Panc1 (cell line): Measurements from ENCODE around the gene VPS18. TPM values are rescaled to one million over a fixed set of nuclear protein-coding genes. Genes with fewer than 3 reads are reported as not detected.

Experiments
- ATAC-seq: fragments of 200-7000 bp; cut with Tn5 transposase; 2 replicates; pipeline ENCODE4 v1.9.1; 2020; ENCODE audit warnings: mild to moderate bottlenecking, moderate library complexity
- BruUV-seq: library from RNA; stranded (reverse); fragments of 400-500 nt; replicated peaks from 2 replicates; lab custom pipeline; 2021; lab: Mats Ljungman, UMichigan
- CTCF ChIA-PET: fragments of 300-600 bp; sonication (Branson Sonifier 250); formaldehyde crosslinking; loops from one replicate; lab custom pipeline; 2022; ENCODE audit warnings: antibody characterized with exemption; lab: Charles Lee
- POLR2A ChIA-PET: fragments of 300-600 bp; sonication (Branson Sonifier 250); formaldehyde crosslinking; loops from one replicate; lab custom pipeline; 2022; ENCODE audit warnings: antibody characterized with exemption; lab: Charles Lee
- DNase-seq: peaks from one replicate; pipeline ENCODE4 v3.0.0-alpha.2; 2010; ENCODE audit warnings: low read depth, low spot score
- H3K27ac ChIP-seq: 2 replicates; pipeline ENCODE4 v1.5.1; 2011; ENCODE audit warnings: mild to moderate bottlenecking, low read length, inconsistent platforms
- H3K27me3 ChIP-seq: fragments of 200-500 bp; sonication (Bioruptor generic); 2 replicates; pipeline ENCODE4 v1.6.0; 2014; ENCODE audit warnings: low read length, inconsistent platforms; ENCODE audit not compliant: control insufficient read depth, insufficient read depth
- H3K36me3 ChIP-seq: fragments of 200-500 bp; sonication (Bioruptor generic); 2 replicates; pipeline ENCODE4 v1.5.1; 2014; ENCODE audit warnings: inconsistent platforms, mild to moderate bottlenecking, low read length, moderate library complexity; ENCODE audit not compliant: control insufficient read depth, insufficient read depth
- H3K4me1 ChIP-seq: 2 replicates; pipeline ENCODE4 v1.5.1; 2011; ENCODE audit warnings: inconsistent platforms, mild to moderate bottlenecking, low read length, moderate library complexity; ENCODE audit not compliant: control insufficient read depth, insufficient read depth
- H3K4me3 ChIP-seq, 2 experiments: 2 replicates each; pipeline ENCODE4 v1.5.1; 2011 to 2012; ENCODE audit warnings: low read depth in 2 of 2, low read length in 2 of 2, mild to moderate bottlenecking in 2 of 2, inconsistent platforms in 1 of 2, moderate library complexity in 1 of 2
- H3K9me3 ChIP-seq: fragments of 200-500 bp; sonication (Bioruptor generic); 2 replicates; pipeline ENCODE4 v1.5.1; 2014; ENCODE audit warnings: low read depth, mild to moderate bottlenecking, inconsistent platforms, low read length, moderate library complexity; ENCODE audit not compliant: control insufficient read depth, insufficient read depth
- CTCF ChIP-seq: fragments of 450-650 bp; IDR thresholded peaks from 2 replicates; pipeline ENCODE4 v1.5.1; 2017; ENCODE audit warnings: mild to moderate bottlenecking
- POLR2AphosphoS5 ChIP-seq: IDR thresholded peaks from 2 replicates; pipeline ENCODE4 v1.6.1; 2012; ENCODE audit warnings: mild to moderate bottlenecking, low read depth, low read length, moderate library complexity
- SIN3A ChIP-seq: IDR thresholded peaks from 2 replicates; pipeline ENCODE4 v1.6.1; 2012; ENCODE audit warnings: low read depth, mild to moderate bottlenecking, low read length, moderate library complexity, borderline replicate concordance; ENCODE audit not compliant: insufficient read depth
- TCF7L2 ChIP-seq: IDR thresholded peaks from 2 replicates; pipeline ENCODE4 v1.6.1; 2011; ENCODE audit warnings: mild to moderate bottlenecking, low read depth, low read length, inconsistent platforms
- in situ Hi-C: cut with HindIII; loops from 2 replicates; pipeline ENCODE4 v1.10.0; 2016; ENCODE audit warnings: low sequenced_read_pairs, low pct_unique_long_range_greater_than_20kb
- intact Hi-C: fragments of 100-400 bp; cut with micrococcal nuclease; formaldehyde crosslinking; loops from one replicate; pipeline ENCODE4 v1.10.0; 2022; ENCODE audit not compliant: unreplicated experiment
- total RNA-seq: library from RNA; stranded (reverse); gene quantifications from one replicate; pipeline ENCODE4 v1.2.1, GENCODE V29; 2021; ENCODE audit not compliant: unreplicated experiment
- TF ChIP-seq, protein P1 (sequence below), 2 experiments: IDR thresholded peaks; 2 replicates each; pipeline ENCODE4 v1.6.1; 2011 to 2012; ENCODE audit warnings: low read depth in 2 of 2, control low read depth in 1 of 2, low read length in 1 of 2, mild to moderate bottlenecking in 1 of 2, moderate library complexity in 1 of 2; ENCODE audit not compliant: insufficient read depth in 1 of 2

The VPS18 gene
- total RNA-seq, 1 experiment from 2014 or later, result 46.7 TPM

- ATAC-seq (no peak), DNase-seq (no peak)
- ChIA-PET POLR2A (interaction anchor here (0.7 kb wide), 1 partner anchor 84 kb away, joined by 10 read pairs; no protein-coding TSS in a partner anchor), CTCF (interaction anchor here (0.6 kb wide), 1 partner anchor 25 kb away, joined by 5 read pairs; no protein-coding TSS in a partner anchor)
- no peaks in the 10 kb centered on the region for H3K36me3 ChIP-seq
- in situ Hi-C loops (no loop called here), intact Hi-C loops (no loop called here)
- TF ChIP-seq CTCF, result no peak
- no peak for TF ChIP-seq POLR2AphosphoS5
- TF ChIP-seq, protein P1, sequence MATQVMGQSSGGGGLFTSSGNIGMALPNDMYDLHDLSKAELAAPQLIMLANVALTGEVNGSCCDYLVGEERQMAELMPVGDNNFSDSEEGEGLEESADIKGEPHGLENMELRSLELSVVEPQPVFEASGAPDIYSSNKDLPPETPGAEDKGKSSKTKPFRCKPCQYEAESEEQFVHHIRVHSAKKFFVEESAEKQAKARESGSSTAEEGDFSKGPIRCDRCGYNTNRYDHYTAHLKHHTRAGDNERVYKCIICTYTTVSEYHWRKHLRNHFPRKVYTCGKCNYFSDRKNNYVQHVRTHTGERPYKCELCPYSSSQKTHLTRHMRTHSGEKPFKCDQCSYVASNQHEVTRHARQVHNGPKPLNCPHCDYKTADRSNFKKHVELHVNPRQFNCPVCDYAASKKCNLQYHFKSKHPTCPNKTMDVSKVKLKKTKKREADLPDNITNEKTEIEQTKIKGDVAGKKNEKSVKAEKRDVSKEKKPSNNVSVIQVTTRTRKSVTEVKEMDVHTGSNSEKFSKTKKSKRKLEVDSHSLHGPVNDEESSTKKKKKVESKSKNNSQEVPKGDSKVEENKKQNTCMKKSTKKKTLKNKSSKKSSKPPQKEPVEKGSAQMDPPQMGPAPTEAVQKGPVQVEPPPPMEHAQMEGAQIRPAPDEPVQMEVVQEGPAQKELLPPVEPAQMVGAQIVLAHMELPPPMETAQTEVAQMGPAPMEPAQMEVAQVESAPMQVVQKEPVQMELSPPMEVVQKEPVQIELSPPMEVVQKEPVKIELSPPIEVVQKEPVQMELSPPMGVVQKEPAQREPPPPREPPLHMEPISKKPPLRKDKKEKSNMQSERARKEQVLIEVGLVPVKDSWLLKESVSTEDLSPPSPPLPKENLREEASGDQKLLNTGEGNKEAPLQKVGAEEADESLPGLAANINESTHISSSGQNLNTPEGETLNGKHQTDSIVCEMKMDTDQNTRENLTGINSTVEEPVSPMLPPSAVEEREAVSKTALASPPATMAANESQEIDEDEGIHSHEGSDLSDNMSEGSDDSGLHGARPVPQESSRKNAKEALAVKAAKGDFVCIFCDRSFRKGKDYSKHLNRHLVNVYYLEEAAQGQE (IDR thresholded peaks at IDR 0.05; ENCODE audit: insufficient read depth in 1 of 2, low read depth in 2 of 2, low read length in 1 of 2), result no peak
- TF ChIP-seq SIN3A, result no peak
- TF ChIP-seq TCF7L2, result no peak
- H3K27ac ChIP-seq, result no peak overlapping the region
- peaks cover 12% of the 10 kb centered on the region; the same call in 1 of the 2 replicates for H3K4me1 ChIP-seq
- peaks cover 3% of the 10 kb centered on the region; the same call in 1 of the 2 replicates for H3K27me3 ChIP-seq
- no peaks in the 10 kb centered on the region for H3K9me3 ChIP-seq
- no peak overlapping the region for H3K4me3 ChIP-seq
- no TSS peak for BruUV-seq
Observed at GRCh38 chr15:40932649-40933516, 38.6 kb downstream of the VPS18 start.

DNA sequence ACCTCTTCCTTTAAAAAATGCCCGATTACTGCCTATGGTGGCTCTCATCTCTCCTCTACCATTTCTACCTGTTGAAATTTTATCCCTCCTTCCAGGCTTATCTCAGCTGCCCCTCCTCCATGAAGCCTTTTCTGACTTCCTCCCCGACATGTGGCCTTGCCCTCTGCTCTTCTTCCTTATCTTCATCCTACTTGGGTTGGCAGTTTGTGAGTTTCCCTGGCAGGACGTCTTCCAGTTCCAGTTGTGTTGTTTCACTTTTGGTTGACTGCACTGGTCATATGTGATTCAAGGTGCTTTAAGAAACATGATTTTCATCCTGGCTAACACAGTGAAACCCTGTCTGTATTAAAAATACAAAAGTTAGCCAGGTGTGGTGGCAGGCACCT, 39.3 kb downstream of the VPS18 start:
- ChIA-PET CTCF (interaction anchor here (0.6 kb wide), 1 partner anchor 26 kb away, joined by 5 read pairs; no protein-coding TSS in a partner anchor), POLR2A (interaction anchor here (0.7 kb wide), 1 partner anchor 85 kb away, joined by 10 read pairs; no protein-coding TSS in a partner anchor)
- H3K4me3 ChIP-seq, result no peak overlapping the region
- ATAC-seq, result no peak
- no peaks in the 10 kb centered on the region for H3K9me3 ChIP-seq
- peaks cover 12% of the 10 kb centered on the region; the same call in 1 of the 2 replicates for H3K4me1 ChIP-seq
- no peaks in the 10 kb centered on the region for H3K36me3 ChIP-seq
- no peak for DNase-seq
- no TSS peak for BruUV-seq
- intact Hi-C loops, result no loop called here
- no peak overlapping the region for H3K27ac ChIP-seq
- H3K27me3 ChIP-seq, result peaks cover 3% of the 10 kb centered on the region; the same call in 1 of the 2 replicates
- TF ChIP-seq POLR2AphosphoS5 (no peak), CTCF (no peak), SIN3A (no peak), TCF7L2 (no peak)
- TF ChIP-seq, protein P1 (IDR thresholded peaks at IDR 0.05; ENCODE audit: insufficient read depth in 1 of 2, low read depth in 2 of 2, low read length in 1 of 2), result no peak
- in situ Hi-C loops, result no loop called here
